Peyer's patch (tissue), 4 donors: ENCODE data around the gene MIER2.

Experiments
- POLR2A ChIP-seq, 2 donors: fragments of 450-650 bp; IDR thresholded peaks; one replicate each; pipeline ENCODE4 v1.5.1; 2017; ENCODE audit warnings: antibody characterized with exemption in 2 of 2, mild to moderate bottlenecking in 2 of 2, moderate library complexity in 2 of 2
- TF ChIP-seq, protein P1 (sequence below), 6 experiments: fragments of 450-650 bp in 4 of 6; fragments of 200-600 bp in 2 of 6; sonication (generic) in 1 of 6; IDR thresholded peaks; one replicate each; pipeline ENCODE4 v1.5.1; 2017 to 2019; ENCODE audit warnings: antibody characterized with exemption in 6 of 6, mild to moderate bottlenecking in 3 of 6, moderate library complexity in 1 of 6

DNA sequence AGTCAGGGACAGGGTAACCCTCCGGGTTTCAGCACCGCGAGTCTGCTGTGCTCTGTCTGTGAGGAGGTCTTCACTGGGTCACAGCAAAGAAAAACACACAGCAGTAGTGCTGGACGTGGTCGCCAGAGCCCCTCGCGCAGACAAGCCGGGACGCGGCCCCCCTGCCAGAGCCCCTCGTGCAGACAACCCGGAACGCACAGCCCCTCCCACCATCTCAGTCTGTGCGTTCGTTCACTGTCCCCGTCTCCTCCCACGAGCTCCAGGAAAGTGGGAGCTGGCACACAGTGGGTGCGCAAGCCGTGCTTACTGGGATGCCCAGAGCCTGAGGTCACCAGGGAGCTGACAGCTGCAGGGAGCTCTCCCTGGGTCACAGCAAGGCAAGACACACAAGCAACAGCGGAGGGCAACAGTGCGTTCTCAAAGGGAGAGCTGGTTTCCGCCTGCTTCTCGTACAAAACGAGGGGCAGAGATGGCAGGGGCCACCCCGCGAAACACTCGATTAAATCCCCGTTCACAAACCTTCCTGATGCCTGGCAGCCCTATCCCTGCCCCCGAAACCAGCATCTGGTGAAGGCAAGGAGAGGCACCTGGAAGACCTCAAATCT lies 50.2 kb downstream of the MIER2 start:
- TF ChIP-seq, protein P1, sequence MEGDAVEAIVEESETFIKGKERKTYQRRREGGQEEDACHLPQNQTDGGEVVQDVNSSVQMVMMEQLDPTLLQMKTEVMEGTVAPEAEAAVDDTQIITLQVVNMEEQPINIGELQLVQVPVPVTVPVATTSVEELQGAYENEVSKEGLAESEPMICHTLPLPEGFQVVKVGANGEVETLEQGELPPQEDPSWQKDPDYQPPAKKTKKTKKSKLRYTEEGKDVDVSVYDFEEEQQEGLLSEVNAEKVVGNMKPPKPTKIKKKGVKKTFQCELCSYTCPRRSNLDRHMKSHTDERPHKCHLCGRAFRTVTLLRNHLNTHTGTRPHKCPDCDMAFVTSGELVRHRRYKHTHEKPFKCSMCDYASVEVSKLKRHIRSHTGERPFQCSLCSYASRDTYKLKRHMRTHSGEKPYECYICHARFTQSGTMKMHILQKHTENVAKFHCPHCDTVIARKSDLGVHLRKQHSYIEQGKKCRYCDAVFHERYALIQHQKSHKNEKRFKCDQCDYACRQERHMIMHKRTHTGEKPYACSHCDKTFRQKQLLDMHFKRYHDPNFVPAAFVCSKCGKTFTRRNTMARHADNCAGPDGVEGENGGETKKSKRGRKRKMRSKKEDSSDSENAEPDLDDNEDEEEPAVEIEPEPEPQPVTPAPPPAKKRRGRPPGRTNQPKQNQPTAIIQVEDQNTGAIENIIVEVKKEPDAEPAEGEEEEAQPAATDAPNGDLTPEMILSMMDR (IDR thresholded peaks at IDR 0.05), result no peak
- TF ChIP-seq POLR2A (IDR thresholded peaks at IDR 0.05), result no peak
